T-helper 2 cell (primary cell): Measurements from ENCODE around the gene PTGR1.
"Not testable (repeated sequence)": the region's sequence is repeated elsewhere in the genome, so short reads cannot be mapped to it uniquely, and the experiment has no call there.

ENCODE experiments used
- DNase-seq, 5 experiments: peaks; one replicate each; pipeline versions ENCODE4 v3.0.0 to v3.0.0-alpha.2; 2012 to 2022

Gene PTGR1

GRCh38 chr9:111613436-111614040 is 14.1 kb upstream of the PTGR1 start:
- DNase-seq, result no peak

GRCh38 chr9:111610845-111611244 is 11.4 kb upstream of the PTGR1 start:
- DNase-seq, result no peak

DNA sequence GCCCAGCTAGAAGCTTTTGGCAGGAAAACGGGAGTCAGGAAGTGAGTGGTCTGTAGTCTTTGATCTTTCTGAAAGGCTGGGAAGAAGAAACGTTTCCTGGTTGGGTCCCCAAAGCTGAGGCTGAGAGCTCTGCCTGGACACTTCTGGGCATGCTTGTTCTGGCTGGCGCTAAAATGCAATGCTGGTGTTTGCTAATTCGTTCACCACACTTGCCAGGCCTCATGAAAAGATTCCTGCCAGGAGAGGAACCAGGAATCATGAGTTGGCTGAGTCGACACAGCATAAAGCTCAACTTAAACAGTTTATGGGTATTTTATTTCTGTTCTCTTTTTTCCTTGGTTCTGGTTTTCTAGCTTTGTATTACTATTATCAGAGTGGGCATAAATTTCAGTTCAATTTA is 10.7 kb upstream of the PTGR1 start:
- DNase-seq, result no peak

DNA sequence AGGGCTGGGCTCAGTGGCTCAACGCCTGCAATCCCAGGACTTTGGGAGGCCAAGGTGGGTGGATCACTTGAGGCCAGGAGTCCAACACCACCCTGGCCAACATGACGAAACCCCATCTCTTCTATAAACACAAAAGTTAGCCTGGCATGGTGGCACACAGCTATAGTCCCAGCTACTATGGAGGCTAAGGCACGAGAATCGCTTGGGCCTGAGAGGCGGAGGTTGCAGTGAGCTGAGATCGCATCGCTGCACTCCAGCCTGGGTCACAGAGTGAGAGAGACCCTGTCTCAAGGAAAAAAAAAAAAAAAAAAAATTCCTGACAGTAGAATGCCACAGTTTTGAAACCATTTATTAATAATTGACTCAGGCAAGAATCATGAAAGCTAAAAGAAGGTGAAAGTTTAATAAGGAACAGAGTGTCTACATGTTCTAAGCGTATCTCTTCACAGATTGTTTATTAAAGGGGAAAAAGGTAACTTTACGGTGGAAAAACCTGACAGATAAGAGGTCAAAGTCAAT is 5.7 kb upstream of the PTGR1 start:
- DNase-seq, result no peak

DNA sequence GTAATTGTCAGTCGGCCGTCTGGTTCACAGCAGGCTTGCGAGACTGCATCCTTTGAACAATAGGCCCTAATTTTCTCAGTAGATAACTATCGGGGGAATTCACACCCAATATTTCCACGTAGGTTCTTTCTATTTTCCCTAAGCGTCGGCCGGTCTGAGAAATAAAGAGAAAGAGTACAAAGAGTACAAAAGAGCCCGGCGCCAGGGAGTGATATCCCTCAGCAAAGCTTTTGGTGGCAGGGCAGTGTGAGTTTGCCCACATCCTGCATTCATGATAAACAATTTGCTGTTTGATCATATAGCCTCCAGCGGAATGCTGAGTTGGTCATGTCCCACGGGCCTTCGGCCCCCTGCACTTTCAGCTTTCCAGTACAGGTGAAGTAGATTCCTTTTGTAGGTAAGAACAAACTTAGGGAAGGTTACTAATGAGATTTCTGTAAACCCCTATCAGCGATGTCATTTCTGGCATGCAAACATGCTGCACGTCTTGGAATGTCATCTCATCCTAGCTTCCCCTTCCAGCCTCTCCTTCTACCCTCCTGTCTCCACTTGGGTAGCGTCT is 4.7 kb upstream of the PTGR1 start:
- DNase-seq, result no peak

DNA sequence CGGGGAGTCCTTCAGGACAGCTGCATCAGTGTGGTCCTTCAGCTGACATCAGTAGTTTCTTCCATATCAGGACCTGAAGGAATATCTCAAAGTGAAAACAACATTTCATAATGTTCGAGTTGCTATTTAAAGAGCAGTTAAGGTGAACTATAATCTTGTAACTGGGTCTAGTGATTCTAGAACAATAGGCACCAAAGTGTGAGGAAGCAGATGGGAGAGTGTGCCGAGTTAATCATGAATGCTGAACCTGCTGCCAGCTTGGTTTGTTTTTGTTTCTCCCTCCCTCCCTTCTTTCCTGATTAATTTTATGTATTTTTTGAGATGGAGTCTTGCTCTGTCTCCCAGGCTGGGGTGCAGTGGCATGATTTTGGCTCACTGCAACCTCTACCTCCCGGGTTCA is 3.6 kb upstream of the PTGR1 start:
- DNase-seq, result no peak

GRCh38 chr9:111601237-111602018 is 2.0 kb upstream of the PTGR1 start:
- DNase-seq, result no peak

GRCh38 chr9:111599955-111600343 is 502 bp upstream of the PTGR1 start:
- no peak for DNase-seq

GRCh38 chr9:111598733-111599091 is 735 bp downstream of the PTGR1 start:
- DNase-seq, result peak in 1 of 5 experiments; percentile 11

DNA sequence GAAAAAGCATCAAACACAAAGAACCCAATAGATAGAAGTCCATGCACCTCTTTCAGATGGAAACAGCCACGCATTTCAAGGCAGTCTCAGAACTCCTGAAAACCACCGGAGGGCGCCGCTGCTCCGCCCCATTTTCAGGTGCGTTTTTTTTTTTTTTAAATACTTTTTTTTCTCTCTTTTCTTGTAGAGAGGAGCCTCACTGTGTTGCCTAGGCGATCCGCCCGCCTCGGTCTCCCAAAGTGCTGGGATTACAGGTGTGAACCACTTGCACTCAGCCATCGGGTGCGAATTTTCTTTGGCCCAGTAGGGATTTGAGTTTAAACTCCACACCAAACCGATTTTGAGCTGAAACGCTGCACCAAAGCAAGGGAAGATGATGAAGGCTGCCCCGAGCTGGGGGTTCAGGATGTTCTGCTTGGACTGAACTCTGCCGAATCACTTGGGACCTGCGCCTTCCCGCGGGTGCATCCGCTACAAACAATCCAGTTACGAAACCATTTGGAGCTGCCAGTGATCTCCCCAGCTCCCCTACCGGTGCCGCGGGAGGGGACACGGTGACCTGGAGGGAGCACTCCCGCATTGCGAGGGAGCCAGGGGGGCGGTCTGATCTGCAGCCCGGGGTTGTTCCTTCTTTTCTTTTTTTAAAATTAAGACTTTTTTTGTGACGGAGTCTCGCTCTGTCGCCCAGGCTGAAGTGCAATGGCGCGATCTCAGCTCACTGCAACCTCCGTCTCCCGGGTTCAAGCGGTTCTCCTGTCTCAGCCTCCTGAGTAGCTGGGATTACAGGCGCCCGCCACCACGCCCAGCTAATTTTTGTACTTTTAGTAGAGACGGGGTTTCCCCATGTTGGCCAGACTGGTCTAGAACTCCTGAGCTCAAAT is 1.4 kb downstream of the PTGR1 start:
- DNase-seq, result peak; percentile 20 to 61 (median 34)

DNA sequence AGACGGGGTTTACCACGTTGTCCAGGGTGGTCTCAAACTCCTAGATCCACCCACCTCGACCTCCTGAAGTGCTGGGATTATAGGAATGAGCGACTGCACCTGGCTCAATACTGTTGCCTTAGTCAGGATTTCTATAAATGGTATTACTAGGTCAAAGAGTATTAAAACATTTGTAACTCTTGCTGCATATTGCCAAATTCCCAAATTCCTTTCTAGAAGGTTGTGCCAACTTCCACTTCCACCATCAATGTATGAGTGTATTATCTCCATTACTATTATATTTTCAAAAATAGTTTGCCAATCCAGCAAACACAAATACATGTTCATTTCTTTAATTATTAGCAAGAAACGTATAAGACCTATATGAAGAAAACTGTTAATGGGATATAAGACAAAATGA is 10.6 kb downstream of the PTGR1 start:
- DNase-seq, result no peak

DNA sequence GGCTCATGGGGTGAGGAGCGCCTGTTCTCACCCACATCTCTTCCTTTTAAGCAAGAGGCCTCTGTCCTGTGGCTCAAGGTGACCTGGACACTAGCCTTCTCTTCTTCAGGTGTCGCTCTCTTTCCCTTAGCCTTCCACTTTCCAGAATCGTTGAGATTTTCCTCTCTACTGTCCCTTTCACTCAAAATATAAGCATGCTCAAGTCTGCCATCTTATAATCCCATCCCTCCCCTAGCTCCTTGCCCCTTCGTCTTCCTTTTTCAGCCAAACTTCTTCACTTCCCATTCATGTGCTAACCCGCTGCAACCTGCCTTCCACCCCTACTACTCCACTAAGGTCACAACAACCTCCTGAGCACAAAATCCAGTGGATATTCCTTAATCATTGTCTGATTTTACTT is 13.1 kb downstream of the PTGR1 start:
- DNase-seq, result no peak

DNA sequence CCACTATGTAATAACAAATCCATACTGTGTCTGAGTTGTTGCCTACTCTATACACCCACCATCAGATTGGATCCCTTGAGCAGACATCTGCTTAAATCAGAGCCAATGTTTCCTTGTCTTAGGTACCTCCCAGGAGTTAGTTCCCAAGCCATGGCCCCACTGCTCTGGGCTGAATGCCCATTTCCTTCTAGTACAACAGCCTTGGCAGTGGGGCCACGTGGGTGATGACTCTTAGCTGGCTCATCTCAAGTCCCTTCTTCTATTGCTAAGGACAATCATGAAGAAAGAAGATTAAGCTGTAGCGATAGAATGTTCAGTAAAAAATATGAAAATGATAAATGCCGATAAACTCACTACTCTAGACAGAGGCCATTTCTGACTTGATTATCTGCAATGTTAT is 16.6 kb downstream of the PTGR1 start:
- no peak for DNase-seq

GRCh38 chr9:111572950-111573604 is 26.4 kb downstream of the PTGR1 start:
- no peak for DNase-seq

GRCh38 chr9:111568127-111568526 is 31.3 kb downstream of the PTGR1 start:
- DNase-seq, result not testable (repeated sequence)

DNA sequence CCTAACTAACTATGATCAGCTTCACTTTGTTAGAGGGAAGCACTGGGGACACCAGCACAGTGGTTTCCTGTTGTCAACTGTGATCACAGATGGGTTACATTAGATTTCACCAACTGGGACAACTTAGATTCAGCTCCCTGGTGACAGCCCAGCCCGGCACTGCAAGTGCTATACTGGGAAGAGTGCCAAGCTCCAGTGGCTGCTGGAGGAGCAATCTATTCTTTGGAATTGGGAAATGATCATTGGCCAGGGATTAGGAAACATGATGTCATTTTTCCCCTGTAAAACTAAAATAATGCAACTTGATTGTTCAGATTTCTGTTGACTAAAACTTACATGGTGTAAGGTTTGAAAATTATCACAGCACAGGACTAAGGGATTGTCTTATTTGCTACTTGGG is 33.2 kb downstream of the PTGR1 start:
- no peak for DNase-seq

- DNase-seq, result no peak
Measured at GRCh38 chr9:111561165-111561719, 38.2 kb downstream of the PTGR1 start.

DNA sequence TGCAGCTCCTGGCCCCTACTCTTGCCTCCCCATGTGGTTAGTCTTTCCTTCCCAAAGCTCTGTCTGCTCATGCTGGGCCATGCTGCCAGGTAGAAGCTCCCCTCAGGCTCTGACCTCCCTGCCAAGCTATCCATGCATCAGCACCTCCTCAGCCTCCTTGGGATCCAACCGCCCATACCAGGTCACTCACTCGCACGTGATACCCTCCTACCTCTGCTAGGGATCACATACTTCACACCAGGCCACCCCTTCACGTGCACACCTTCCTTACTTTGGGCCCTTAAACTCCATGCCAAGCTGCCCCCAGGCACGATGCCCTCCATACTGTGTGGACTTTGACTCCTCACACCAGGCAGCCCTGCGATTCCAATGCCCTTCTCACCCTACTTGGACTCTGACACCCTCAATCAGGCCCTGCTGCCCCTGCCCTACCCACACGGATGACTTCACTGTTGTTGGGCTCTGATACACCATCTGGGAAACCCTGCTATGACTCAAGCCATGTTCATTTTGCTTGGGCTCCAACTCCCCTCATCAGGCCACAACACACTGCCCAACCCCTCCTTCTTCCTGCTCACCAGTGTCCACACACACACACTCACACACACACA is 40.3 kb downstream of the PTGR1 start:
- DNase-seq, result no peak

DNA sequence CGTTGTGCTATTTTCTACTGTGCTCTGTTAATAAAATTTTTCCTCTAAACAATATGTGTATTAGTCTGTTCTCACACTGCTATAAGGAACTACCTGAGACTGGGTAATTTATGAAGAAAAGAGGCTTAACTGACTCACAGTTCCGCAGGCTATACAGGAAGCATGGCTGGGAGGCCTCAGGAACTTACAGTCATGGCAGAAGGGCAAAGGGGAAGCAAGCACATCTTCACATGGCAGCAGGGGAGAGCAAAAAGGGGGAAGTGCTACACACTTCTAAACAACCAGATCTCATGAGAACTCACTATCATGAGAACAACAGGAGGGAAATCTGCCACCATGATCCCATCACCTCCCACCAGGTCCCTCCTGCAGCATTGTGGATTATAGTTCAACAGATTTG is 44.0 kb downstream of the PTGR1 start:
- DNase-seq, result not testable (repeated sequence)

DNA sequence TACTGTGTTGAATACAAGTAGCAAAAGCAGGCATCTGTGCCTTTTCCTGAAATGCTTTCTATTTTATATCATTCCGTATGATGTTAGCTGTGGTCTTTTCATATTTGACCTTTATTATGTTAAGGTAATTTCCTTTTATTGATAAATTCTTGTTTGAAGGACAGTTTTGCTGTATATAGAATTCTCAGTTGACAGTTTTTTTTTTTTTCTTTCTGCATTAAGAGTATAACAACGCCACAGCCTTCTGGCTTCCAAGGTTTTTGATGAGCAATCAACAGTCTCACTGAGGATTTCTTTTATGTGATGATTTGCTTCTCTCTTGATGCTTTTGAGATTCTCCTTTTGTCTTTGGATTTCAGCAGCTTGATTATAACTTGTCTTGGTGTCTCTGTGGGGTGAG is 50.8 kb downstream of the PTGR1 start:
- no peak for DNase-seq

- DNase-seq, result no peak
Measured at GRCh38 chr9:111542497-111543254, 56.8 kb downstream of the PTGR1 start.
